ENCODE measurements around the gene RNF225. TPM values are rescaled to one million over a fixed set of nuclear protein-coding genes. Genes with fewer than 3 reads are reported as not detected.
"Not testable (repeated sequence)": the region's sequence is repeated elsewhere in the genome, so short reads cannot be mapped to it uniquely, and the experiment has no call there.

Gene RNF225
- total RNA-seq, 1 experiment from 2014 or later, result not detected

DNA sequence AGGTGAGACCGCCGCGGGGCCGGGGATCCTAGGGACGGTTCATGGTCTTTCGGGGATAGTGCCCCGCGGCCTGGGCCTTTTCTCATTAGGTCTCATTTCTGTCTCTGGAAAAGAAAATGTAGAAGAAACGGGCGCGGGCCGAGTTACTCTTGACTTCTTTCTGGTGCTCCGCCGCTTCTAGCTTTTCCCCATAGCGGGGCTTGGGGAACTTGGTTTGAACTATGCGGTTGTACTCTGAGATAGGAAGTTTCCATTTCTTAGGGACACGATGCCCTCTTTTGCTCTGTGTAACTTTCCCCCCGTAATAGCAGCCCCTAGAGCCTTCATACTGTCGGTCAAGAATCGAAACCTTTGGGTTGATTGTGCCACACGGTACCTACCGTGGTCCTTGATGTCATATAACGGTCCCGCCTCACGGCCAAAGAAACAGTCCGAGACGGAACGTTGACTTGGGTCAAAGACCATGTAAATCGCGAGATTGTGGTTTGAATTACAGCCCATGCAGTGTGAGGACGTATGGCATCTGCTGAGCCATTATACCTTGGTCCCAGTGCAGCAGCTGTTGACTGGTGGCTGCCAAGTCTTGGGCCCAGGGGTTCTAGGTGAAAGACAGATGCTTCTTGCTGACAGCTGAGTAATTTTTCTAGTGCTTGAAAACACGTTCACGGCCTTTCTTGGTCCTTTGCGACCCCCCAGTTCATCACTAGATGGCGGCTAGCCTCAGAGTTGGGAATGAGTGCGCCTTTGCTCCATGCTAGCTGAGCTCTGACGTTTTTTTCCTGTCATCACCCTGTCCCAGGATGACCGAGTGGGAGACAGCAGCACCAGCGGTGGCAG, 7.9 kb upstream of the RNF225 start:
- DNase-seq (ENCODE audit: low spot score), result no peak

DNA sequence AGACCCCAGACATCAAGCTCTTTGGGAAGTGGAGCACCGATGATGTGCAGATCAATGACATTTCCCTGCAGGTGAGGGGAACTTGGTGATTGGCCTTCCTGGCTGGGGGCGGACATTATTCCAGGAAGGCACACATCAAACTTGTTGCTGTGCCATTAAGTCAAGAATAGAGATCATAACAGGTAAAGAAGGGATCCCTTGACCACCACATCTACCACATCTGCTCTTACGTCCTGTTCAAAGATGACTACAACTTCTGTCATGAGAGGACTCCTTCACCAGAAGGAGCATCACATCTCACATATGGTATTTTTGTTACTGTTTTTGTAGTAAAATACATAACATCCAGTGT, 7.3 kb upstream of the RNF225 start:
- DNase-seq (ENCODE audit: low spot score), result no peak

DNA sequence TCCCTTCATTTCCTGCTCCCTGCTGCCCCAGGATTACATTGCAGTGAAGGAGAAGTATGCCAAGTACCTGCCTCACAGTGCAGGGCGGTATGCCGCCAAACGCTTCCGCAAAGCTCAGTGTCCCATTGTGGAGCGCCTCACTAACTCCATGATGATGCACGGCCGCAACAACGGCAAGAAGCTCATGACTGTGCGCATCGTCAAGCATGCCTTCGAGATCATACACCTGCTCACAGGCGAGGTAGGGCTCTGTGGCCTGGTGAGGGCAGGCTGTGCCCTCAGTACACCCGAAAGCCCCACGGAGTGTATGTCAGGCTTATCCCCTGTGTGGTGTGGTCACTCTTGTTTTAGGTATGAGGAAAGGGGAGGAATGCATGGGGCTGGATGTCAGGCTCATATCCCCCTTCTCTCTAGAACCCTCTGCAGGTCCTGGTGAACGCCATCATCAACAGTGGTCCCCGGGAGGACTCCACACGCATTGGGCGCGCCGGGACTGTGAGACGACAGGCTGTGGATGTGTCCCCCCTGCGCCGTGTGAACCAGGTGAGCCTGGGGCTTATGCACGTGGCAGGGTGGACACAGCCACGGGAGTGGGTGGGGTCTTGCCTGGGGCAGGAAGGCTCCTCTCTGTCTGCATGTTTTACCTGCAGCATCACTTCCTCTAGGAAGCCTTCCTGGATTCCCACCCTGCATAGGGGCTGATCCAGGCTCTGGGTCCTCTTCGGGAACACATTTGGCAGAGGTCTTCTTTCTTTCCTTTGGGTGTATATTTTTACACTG, 2.3 kb upstream of the RNF225 start:
- no peak for DNase-seq (ENCODE audit: low spot score)

DNA sequence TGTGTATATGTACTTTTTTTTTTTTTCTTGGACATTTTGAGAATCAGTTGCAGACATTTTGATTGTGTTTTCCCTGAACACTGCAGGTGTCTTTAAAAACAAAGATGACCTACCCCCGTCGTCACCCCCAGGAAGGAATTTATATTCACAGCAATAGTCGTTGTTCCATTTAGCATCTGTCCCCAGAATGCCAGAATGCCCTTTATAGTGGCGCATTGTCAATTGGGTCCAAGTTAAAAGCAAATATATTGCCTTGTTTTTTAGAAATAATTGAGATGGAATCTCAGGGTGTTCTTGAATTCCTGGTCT, 1.8 kb upstream of the RNF225 start:
- no peak for DNase-seq (ENCODE audit: low spot score)

DNA sequence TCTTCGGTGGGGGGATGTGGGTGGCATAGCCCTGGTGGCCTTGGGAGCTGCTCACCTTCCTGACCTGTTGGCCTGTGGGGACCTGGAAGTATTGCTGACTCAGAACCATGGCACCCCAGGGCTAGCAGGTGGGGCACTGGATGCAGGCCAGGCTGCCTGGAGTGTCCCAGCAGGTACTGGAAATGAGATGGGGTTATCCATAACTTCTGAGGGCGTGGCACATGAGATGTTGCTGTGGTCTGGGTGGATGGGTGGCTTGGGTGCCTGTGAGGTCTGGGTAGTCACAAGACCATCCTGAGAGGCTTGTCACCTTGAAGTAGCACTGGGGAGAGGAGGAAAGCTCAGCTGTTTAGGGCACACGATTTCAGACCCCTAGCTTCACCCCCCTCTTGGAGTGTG, 636 bp upstream of the RNF225 start:
- DNase-seq (ENCODE audit: low spot score), result no peak

DNA sequence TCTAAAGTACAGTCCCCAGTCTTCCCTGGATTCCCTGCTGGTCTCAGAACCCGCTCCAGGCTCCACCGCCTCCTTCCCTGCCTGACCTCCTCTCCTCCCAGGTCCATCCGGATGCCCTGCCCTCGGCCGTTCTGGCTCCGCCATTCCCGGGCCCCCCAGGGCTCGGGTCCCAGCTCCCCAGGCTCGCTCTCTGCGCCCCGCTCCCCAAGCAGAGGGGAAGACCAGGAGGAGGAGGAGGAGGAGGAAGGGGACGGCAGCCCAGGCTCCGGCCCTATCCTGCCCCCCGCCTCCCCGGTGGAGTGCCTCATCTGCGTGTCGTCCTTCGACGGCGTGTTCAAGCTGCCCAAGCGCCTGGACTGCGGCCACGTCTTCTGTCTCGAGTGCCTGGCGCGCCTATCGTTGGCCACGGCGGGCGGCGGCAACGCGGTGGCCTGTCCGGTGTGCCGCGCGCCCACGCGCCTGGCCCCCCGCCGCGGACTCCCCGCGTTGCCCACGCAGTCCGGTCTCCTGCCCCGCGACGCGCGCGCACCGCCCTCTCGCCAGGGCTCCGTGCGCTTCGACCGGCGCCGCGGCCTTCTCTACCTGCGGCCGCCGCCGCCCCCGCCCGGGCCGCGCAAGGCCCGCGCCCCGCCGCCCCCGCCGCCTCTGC, 647 bp downstream of the RNF225 start:
- no peak for DNase-seq (ENCODE audit: low spot score)

DNA sequence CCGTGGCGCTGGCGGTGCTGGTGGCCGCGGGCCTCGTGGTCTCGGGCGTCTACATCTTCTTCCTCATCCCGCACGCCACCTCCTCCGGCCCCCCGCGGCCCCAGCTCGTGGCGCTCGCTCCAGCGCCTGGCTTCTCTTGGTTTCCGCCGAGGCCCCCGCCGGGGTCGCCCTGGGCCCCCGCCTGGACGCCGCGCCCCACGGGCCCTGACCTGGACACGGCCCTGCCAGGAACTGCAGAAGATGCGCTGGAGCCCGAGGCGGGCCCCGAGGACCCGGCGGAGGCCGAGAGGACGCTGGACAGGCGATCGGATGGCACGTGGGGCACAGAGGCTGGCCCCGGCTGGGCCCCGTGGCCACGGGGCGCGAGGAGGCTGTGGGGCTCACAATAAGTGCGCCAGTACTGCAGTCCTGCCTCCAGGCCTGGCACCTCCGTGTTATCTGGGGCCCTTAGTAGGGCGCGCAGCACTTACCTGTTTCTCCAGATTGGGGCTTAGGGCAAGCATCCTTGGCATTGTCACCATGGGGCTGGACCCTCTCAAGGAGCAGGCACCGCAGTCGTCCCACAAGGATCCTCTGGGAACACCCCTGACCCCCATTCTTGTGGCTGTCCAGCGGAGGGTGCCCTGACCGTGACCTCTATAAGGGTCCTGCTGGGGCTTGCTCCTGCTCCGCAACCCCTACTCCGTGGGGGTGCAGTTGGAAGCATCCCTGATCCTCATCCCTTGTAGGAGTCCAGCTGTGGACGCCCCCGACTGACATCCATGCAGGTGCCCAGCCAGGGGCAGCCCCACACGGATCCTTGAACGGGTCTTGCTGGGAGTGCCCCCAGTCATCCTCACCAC, 1.5 kb downstream of the RNF225 start:
- DNase-seq (ENCODE audit: low spot score), result no peak

DNA sequence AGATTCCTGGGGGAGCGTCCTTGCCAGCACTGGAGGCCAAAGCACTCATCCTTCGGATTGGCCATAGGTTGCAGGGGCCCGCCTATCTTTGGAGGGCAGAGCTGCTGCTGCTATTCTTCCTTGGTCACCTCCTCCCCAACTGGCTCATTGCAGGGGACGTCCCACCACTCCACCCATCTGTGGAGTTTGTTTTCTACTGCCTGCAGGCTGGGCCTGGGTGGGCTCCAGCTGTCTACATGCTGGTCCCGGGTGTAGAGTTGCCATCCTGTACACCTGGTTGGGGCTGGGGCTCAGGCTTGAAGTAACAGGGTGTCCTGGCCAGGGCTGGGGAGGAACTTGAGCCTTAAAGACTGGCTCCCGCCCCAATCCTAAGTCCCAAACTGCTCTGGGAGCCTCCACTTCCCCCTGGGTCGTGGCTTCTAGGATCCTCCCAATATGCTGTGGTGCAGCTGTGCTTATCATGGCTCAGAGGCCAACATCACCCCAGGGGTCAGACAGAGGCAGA, 2.1 kb downstream of the RNF225 start:
- no peak for DNase-seq (ENCODE audit: low spot score)

DNA sequence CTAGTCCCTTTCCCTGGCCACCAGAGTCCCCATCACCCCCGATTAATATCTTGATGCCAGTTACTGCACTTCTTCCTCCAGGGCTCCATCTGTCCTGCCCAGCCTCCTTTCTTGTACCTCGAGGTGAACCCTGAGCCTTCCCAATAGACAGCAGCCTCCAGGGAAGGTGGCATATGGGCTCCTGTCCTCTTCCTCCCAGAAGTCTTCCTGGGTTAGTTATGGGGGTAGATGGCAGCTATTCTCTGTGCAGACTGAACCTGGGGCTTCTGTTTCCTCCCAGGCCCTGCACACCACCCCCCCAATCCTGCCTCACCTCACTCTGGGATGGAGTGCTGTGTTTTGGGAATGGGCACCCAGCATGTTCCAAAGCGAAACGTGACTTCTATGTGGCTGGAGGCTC, 2.6 kb downstream of the RNF225 start:
- DNase-seq (ENCODE audit: low spot score), result no peak

DNA sequence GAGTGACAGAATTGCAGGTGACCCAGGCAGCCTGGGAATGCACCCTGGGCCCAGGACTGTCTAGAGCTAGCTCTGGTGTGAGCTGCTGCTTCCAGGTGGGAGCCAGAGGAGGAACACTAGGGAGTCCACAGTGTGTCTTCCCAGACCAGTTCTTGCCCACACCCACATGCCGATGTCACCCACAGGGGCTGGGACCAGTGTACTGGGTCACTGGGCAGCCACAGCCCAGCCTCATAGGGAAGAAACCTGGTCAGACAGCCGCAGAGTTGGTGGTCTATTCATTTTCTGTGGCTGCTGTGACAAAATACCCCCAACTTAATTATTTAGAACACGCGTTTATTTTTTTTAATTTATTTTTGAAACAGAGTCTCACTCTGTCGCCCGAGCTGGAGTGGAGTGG, 3.1 kb downstream of the RNF225 start:
- no peak for DNase-seq (ENCODE audit: low spot score)

DNA sequence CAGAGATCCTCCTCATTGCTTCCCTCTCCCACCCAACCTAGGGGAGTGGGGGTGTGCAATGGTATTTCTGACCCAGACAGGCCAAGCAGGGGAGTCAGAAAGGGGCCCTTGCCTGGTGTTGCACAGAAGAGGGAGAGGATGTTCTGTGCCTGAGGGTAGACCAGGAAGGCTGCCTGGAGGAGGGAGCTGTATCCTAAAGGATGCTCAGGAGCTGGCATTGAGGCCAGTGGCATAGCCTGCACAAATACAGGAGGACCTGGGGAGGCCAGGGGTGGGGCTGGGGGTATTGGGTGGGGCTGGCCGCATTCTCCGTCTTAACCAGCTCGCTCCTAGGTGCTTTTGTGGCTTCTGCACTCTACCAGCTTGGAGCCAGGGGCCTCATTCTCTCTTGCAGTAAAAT, 4.4 kb downstream of the RNF225 start:
- no peak for DNase-seq (ENCODE audit: low spot score)

DNA sequence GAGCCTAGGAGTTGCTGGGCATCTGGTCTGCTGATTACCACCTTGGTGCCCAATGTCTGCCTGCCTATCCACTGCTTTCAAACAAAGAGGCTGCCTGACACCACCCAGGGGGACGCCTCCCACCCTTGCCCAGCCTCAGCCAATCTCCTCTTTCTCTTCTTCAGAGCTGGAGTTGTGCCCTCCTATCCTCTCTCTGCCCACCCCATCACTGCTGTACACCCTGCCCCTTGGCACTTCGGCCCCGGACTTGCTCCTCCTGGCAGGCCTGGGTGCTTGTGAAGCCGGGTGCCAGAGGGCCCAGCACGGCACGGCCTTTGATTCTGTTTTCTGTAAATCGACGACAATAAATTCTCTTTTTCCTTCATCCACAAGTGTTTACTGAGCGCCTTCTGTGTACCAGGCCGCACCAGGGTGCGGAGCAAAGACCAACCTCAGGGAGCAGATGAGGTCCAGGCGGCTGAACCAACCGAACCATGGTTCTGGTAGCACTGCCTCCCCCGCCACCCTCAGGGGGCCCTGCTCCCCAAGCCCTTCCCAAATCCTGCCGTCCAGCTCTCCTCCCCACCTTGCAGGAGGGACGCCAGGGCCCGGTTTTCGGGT, 5.0 kb downstream of the RNF225 start:
- DNase-seq (ENCODE audit: low spot score), result no peak

DNA sequence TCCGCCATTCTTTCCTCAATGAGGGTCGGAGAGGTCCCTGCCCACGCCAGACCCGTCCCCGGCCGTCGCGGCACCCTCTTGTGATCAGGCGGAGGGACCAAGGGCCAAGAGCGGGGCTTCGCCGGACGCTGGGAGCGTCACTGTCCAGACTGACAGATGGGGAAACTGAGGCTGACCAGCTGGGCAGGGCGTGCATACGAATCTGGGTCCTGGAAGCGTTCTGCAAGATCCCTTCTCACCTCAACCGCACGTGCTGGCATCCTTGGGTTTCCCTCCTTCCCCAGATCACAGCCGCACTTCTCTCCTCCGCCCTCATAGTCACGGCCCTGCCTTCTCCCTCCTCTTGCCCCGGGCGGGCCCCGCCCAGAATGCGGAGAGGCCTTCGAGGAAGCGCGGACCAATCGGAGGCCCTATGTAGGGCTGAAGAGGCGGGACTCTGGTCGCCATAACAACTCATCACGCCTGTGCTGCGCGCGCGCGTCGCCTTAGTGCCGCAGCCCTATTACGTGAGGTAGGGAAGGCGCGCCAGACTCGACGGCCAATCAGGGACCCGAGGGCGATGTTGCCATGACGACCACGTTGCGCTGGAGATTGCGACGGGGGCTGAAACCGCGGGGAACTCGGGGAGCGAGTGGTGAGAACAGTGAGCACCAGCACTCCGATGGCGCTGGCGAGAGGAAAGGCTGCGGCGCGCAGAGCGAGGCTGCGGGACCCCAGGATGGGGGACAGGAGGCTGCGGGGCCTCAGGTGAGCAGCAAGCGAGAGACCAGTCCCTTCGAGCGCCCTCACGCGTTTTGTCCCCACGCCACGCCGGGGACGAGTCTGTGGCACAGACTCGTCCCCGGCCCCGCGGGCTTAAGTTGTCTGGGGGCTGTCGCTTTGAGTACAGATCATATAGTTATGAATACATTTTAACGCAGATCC, 5.7 kb downstream of the RNF225 start:
- peak; percentile 100 for DNase-seq (ENCODE audit: low spot score)

DNA sequence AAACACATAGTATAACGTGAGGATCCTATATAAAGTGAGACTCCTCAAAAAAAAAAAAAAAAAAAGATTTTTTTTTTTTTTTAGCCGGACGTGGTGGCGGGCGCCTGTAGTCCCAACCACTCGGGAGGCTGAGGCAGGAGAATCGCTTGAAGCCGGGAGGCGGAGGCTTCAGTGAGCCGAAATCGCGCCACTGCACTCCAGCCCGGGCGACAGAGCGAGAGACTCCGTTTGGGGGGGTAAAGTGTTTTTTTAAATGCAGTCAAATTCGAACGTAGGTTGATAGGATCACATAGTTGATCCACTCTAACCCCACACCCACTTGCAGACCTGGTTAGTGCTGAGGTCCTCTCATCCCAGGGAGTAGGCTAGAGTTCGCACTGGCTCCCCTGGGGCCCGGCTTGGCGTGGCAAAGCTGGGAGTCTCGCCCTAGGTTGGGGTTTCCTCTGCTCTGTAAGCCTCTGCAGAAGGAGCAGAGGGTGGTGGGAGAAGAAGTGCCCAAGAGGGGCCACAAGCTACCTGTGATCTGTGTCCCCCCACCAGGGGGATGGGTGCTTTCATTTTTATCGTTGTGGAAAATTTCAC, 6.5 kb downstream of the RNF225 start:
- no peak for DNase-seq (ENCODE audit: low spot score)

DNA sequence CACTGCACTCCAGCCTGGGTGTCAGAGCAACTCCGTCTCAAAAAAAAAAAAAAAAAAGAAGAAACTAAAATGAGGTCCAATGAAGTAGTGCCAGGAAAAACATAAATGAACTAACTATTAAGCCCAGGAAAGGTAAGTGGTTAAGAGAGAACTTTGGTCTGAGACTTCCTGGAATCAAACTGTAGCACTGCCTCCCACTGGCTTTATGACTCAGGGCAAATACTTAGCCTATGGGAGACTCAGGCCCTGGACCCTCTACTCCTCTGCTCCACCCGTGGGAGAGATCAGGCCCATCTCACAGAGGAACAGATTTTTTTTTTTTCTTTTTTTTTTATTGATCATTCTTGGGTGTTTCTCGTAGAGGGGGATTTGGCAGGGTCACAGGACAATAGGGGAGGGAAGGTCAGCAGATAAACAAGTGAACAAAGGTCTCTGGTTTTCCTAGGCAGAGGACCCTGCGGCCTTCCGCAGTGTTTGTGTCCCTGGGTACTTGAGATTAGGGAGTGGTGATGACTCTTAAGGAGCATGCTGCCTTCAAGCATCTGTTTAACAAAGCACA, 8.5 kb downstream of the RNF225 start:
- DNase-seq (ENCODE audit: low spot score), result not testable (repeated sequence)

DNA sequence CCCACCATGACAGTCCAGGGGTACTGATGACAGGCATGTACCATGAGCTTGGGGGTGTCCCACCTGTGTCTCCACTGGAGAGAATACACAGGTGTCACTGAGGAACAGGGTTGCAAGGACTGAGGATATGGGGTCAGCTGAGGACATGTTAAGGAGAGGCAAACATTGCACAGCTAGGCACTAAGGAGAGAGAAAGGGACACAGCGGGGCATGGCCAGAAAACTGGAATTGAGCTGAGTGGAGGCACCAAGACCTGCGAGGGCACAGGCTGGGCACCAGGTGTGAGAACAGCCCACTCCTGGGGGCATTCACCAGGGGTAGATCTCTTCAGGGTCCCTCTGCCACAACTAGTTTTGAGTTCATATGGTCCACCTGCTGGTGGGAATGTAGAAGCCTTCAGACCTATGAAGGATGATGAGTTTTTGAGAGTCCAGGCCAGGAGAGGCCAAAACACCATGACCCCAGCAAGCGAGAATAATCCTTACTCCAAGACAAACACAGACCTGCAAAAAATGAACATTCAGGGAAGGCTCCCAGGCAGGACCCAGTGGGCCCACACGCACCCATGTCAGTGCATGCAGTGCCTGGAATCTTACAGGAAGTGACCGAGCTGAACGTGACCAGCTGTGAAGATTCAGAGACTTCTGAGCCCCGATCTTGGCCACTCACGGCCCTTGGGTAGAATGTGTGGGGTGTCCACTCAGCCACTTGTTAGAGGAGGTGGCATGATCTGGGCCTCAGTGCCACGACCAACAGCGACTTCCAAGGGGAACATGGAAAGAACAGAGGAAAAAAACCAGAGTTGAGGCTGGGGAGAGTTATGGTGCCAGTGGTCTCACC, 11.6 kb downstream of the RNF225 start:
- DNase-seq (ENCODE audit: low spot score), result no peak

DNA sequence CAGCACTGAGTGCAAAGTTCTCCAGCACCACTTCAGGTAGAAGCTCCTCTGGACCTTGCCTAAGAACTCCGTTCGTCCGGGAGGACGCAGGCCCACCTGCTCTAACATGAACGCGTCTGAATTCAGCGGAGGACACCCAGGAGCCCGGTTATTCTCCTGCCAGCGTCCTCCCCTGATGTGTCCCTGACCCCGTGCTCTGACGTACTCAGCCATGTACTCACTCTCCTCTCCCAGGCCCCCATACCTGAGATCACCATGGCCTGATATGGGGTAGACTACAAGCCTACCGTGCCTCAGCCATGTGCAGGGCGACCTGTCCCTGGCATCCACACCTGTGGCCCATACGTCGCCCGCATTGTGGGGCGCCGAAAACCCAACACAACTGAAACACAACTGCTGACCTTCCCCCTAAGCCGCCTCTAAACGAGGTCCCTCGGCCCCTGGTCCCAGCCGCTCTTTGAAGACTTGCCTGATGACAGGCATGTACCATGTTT, 12.2 kb downstream of the RNF225 start:
- no peak for DNase-seq (ENCODE audit: low spot score)

All from H4 (cell line).